Cardiac septum (tissue), 1 donor: Measurements from ENCODE around the gene RPS27. TPM values are rescaled to one million over a fixed set of nuclear protein-coding genes. Genes with fewer than 3 reads are reported as not detected.
"Not testable (repeated sequence)": the region's sequence is repeated elsewhere in the genome, so short reads cannot be mapped to it uniquely, and the experiment has no call there.

Experiments used
- DNase-seq: peaks from one replicate; pipeline ENCODE4 v3.0.0-alpha.2; 2020; ENCODE audit warnings: low spot score
- intact Hi-C: fragments of 100-400 bp; cut with DNase I; formaldehyde crosslinking; loops from one replicate; pipeline ENCODE4 v1.14.0; 2022
- total RNA-seq: library from RNA; stranded (reverse); fragmentation: NEBNext Ultra II Directional; extraction: Animal tissue kit (Norgen Biotek cat#: 25700); gene quantifications from one replicate; pipeline ENCODE4 v1.2.1, GENCODE V29; 2021
- donor health status: DM: no; HTN: no; CAD: no.

RPS27 gene
- total RNA-seq, 1 donor from 2014 or later = 712 TPM

DNA sequence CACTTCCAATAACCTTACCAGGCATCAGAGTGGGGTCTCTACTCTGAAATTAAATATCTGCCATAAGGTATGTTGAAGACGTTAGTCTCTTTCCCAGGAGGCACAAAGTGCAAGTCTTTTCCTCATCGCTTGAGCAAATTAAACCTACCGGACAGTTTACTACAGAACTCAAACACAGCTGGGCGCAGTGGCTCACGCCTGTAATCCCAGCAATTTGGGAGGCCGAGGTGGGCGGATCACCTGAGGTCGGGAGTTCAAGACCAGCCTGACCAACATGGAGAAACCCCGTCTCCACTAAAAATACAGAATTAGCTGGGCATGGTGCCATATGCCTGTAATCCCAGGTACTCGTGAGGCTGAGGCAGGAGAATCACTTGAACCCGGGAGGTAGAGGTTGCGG is 11.5 kb upstream of the RPS27 start:
- DNase-seq = not testable (repeated sequence)
- intact Hi-C loops = loop anchor here (2.0 to 5.0 kb wide), 2 partner anchors 20 to 307 kb away; partner anchors contain the start of genes CRTC2 and ILF2

DNA sequence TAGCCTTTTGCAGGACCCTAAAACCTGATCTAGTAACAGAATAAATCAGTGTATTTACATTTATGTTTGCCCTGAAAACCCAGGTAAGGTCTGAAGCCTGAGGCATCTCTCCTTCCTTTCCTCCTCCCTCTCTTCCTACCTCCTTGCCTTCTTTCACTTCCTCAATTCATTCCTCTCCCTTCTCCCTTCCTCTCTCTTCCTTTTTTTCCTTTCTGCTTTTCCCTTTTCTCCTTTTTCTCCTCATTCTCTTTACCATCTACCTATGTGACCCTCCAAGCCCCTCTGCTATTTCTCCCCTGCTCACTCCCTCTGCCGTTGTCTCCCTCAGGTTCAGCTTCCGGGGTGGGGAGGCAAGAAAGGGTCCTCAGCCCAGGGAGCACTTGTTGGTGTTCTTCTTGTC is 8.8 kb upstream of the RPS27 start:
- DNase-seq, intact Hi-C loops: not testable (repeated sequence)

DNA sequence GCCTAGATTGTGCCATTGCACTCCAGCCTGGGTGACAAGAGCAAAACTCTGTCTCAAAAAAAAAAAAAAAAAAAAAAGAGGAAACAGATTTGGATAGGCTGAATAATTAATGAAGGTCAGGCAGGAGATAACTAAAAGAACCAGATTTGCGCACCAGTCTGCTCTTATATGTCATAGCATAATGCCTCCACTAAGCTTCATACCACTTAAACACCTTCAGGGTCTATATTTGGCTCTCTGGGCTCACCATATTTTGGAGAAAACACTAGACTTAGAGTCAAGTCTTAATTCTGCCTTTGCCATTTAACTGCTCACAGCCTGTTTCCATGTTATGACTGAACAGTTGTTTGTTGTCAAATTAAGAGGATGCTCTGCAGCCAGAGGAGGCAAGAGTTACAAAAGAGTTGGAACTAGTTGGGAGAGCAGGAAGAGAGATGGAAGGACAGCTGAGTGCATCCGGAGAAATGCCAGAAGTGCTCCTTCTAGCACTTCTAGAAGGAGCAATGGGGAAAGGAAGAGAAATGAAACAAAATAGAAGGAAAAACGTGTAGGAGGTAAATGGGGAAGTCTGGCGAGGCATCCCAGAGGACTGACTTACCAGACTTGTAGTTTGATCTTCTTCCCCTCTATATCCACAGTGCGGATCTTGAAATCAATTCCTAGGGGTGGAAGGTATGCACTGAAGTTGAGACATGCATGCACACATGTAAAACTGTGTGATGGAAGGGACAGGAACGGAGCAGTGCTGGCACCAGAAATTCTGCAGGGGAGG is 6.3 kb upstream of the RPS27 start:
- intact Hi-C loops = no loop called here

DNA sequence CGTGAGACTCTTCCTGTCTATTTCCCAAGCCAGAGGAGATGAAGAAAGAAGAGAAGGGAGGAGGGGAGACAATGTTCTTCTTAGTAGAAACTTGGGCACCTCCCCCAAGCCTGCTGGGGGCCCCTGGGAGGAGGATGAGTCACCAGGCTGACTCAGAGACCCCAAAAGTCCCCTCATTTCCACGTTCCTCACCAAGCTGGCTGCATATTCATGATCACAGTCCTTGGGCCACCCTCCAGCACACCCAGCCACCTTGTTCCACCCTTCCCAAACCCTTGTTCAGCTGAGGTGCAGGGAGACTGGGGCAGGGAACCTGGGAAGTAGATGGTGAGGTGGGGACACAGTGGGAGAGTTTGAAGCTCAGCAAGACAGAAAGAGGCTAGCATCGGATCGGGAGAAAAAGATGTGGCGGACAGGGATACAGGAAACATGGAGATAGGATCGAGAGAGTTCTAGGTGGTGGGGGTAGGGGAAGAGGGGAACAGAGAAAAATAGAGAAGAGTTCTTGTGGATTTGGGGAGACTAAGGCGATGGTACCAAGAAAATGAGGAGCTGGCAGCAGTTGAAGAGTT is 5.1 kb upstream of the RPS27 start:
- intact Hi-C loops = loop anchor here (5.0 kb wide), 2 partner anchors 38 to 413 kb away; partner anchors contain the start of gene DENND4B
- DNase-seq = no peak

More for the DNA sequence above, 6.3 kb upstream of the RPS27 start:
- DNase-seq = no peak

DNA sequence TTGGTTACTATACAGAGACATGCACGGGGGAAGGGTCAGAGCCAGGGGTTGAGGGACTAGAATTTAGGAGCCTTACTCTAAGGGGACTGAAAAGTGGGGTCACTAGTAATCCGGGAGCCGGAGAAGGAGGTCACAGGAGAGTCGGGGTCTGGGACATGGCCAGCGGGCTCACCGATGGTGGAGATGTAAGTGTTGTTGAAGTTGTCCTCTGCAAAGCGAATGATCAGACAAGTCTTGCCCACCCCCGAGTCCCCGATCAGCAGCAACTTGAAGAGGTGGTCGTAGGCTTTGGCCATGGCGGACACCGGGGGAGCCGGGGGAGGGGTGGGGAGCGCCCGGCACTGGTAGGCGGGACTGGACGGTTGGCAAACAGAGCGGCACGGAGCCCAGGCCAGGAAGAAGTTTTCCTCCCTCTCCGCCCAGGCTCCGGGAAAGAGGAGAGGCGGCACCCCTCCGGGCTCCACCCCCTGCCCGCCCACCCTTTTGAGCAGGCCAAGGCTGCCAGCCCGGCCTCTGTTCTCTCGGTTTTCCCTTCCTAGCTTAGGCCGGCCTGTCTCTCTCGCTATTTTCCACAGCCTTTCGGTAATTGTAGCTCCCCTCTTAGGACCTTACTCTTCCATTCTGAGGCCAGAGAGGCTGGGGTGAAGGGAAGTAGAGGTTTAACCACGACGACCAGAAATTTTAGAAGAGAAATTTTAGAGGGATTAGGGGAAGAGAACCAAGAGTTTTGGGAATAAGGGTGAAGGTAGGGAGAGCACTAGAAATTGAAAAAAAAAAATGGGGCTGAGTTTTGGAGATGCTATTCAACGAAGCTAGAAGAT is 4.4 kb upstream of the RPS27 start, which contains the start of gene RAB13:
Gene RAB13 (minus strand): TSS at position 399 of the 821 bp plus-strand sequence. CDS start 103 bp downstream, at position 296.
- intact Hi-C loops = loop anchor here (1.0 to 5.0 kb wide), 3 partner anchors 39 to 414 kb away; partner anchors contain the start of gene DENND4B
- DNase-seq = peak; percentile 92

DNA sequence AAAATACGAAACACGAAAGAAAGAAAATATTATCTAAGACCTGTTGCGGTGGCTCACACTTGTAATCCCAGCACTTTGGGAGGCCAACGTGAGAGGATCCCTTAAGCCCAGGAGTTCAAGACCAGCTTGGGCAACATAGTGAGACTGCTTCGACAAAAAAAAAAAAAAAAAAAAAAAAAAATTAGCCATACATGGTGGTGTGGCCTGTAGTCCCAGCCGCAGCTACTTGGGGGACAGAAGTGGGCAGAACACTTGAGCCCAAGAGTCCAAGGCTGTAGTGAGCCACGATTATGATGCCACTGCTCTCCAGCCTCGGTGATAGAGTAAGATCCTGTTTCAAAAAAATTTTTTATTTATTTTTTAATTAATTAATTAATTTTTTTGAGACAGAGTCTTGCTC is 2.9 kb upstream of the RPS27 start:
- DNase-seq = no peak
- intact Hi-C loops = loop anchor here (5.0 kb wide), 2 partner anchors 40 to 415 kb away; partner anchors contain the start of gene DENND4B

DNA sequence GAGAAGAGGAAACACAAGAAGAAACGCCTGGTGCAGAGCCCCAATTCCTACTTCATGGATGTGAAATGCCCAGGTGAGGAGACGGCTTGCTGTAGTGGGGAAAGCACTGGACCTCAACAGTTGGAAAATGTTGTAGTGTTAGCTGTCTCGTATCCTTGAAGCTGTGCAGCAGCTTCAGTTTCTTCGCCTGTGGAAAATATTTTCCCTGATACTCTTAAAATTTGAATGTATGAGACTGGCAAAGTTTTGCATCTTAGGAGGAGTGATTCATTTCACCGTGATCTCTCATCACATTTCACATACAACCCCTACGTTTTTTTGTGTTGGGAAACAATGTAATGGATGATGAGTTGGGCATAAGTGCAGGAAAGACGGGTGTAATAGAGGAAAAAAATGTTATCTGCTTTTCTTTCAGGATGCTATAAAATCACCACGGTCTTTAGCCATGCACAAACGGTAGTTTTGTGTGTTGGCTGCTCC is 629 bp downstream of the RPS27 start:
- DNase-seq = no peak
- intact Hi-C loops = loop anchor here (2.0 to 10.0 kb wide), 3 partner anchors 184 to 312 kb away; partner anchors contain the start of genes HAX1 and NPR1

DNA sequence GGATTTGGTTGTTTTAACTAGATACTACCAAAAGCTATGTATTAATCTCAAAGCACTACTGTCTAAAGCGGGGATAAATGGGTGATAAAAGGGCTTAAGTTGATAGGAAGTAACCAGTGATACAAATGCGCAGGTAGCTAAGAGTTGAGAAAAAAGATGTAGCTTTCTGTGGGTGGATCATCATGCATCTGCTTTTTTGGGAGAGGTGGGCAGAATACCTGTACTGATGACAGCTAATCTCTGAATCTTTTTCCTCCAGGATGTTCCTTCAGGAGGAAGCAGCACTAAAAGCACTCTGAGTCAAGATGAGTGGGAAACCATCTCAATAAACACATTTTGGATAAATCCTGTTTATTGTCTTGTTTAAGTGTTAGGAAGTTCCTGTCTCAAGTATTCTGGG is 1.2 kb downstream of the RPS27 start:
- intact Hi-C loops = loop anchor here (2.0 to 10.0 kb wide), 3 partner anchors 183 to 313 kb away; partner anchors contain the start of genes HAX1 and NPR1
- DNase-seq = no peak

DNA sequence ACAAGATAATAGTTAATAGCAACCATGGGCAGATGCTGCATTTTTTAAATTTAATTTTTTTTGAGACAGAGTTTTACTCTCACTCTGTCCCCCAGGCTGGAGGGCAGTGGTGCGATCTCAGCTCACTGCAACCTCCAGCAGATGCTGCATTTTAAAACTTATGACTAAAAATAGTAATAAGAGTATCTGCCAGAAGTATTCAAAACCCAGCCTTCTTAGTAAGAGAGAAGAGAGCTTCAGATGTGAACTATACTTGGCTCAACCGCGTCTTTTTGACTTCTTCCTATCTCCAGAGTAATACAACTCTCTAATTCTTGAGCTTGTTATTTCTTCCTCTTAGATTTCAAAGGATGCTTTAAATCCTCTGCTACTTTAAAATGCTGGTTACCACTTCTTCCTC is 4.6 kb downstream of the RPS27 start:
- intact Hi-C loops = loop anchor here (10.0 kb wide), 2 partner anchors 180 to 280 kb away; partner anchors contain the start of gene HAX1
- no peak for DNase-seq

DNA sequence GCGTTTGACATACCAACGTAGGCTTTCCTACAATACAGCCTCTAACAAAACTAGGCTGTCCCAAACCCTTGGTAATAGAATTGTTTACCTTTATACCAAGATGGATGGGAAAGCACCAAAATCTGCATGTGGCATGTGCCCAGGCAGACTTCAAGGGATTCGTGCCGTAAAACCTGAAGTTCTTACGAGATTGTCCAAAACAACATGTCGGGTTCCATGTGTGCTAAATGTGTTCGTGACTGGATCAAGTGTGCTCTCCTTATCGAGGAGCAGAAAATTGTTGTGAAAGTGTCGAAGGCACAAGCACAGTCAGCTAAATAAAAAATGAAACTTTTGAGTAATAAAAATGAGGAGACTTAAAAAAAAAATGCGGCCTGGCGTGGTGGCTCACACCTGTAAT is 5.1 kb downstream of the RPS27 start:
- intact Hi-C loops = loop anchor here (10.0 kb wide), 2 partner anchors 179 to 279 kb away; partner anchors contain the start of gene HAX1
- no peak for DNase-seq

DNA sequence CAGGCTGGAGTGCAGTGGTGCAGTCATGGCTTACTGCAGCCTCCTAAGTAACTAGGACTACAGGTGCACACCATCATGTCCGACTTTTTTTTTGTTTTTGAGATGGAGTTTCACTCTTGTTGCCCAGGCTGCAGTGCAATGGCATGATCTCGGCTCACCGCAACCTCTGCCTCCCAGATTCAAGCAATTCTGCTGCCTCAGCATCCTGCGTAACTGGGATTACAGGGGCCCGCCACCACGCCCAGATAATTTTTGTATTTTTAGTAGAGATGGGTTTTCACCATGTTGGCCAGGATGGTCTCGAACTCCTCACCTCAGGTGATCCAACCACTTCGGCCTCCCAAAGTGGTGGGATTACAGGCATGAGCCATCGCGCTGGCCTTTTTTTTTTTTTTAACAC is 6.3 kb downstream of the RPS27 start:
- DNase-seq = not testable (repeated sequence)
- intact Hi-C loops = loop anchor here (10.0 kb wide), 2 partner anchors 178 to 278 kb away; partner anchors contain the start of gene HAX1

DNA sequence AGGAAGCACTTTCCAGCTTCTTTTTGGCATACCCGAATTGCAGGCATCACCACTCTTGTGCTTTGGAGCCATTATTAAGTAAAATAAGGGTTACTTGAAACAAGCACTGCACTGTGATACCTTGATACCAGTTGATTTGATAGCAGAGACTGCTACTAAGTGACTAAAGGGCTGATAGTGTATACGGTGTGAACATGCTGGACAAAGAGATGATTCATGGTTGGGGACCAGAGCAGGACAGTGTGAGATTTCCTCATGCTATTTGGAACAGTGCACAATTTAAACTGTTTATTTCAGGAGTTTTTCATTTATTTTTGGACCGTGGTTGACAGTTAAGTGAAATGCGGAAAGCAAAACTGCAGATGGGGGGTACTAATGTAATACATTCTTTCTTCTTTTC is 9.9 kb downstream of the RPS27 start:
- no peak for DNase-seq
- intact Hi-C loops = no loop called here

DNA sequence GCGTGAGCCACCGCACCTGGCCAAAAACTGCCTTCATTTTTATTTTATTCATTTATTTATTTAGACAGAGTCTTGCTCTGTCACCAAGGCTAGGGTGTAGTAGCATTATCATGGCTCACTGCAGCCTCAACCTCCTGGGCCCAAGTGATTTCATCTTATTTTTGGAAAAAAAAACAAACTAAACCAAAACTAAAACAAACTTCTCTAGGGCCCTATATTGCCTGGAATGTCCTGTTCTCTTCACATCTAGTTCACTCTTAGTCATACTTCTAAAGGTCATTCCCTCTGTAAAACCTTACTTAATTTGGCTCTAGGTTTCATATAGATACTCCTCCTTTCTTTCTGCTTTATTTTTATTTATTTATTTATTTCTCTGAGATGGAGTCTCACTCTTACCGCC is 15.6 kb downstream of the RPS27 start:
- DNase-seq = no peak
- intact Hi-C loops = no loop called here

DNA sequence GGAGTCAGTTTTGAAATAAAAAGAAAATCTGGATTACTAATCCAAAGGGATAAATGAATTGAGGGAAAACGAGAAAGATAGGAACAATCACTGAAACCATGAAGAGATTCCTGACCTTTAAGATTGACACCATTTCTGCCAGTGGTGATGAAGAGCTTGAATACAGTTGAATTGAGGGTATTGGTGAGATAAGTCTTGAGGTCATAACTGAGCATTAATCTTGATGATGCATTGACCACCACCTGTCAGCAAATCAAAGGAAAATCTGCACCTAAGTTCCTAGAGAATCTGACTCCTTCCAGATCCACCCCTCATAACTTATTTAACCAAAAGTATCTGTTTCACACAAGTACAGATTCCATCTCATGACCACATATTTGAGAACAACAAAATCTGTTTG is 21.6 kb downstream of the RPS27 start:
- DNase-seq = no peak
- intact Hi-C loops = no loop called here

DNA sequence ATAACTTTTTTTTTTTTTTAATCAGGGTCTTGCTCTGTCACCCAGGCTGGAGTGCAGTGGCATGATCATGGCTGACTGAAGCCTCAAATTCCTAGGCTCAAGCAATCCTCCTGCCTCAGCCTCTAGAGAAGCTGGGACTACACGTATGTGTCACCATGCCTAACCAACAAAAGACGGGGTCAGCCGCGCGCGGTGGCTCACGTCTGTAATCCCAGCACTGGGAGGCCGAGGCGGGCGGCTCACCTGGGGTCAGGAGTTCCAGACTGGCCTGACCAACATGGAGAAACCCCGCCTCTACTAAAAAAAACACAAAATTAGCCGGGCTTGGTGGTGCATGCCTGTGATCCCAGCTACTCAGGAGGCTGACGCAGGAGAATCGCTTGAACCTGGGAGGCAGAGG is 22.0 kb downstream of the RPS27 start:
- DNase-seq, intact Hi-C loops: not testable (repeated sequence)

DNA sequence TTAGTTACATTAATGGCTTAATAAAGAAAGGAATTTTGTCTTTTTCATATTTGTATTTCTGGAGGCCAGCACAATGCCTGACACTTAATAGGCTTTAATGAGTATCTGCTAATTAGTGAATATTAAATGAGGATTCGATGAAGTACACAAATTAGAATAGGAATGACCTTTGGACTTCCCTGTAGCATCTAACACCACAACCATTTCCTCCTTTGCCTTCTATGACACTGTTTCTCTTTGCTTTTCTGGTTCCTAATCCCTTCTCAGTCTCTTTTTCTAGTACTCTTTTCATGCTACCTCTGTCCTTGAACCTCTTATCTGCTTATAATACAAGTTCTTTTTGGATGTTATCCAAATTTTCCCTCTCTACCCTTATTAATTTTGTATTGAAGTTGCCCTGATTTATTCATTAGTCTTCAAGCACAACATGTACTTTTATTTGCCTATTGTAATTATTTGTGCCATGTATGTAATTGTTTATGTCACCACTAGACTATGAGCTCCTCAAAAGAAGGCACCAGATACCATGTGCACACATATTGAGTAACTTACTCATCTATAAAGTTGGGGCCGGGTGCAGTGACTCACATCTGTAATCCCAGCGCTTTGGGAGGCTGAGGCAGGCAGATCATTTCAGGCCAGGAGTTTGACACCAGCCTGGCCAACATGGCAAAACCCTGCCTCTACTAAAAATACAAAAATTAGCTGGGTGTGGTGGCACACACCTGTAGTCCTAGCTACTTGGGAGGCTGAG is 23.8 kb downstream of the RPS27 start:
- intact Hi-C loops = no loop called here

DNA sequence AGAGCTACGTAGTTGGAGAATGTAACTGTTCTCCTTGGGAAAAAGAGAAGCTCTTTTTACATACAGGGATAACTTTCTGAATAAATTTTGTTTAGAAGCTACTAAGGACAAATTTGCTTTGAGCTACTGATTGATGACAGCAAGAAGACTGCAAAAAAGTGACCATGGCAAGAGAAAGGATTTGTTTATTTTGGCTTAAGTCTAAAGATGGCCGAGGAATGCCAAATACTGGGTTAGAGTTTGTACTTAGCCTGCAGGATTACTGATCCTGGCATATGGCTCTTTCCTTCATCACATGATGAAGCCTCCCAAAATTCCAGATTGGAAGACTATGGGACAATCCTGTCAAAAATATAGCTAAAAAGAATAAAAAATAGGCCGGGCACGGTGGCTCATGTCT is 28.7 kb downstream of the RPS27 start:
- DNase-seq = no peak
- intact Hi-C loops = no loop called here

More for the DNA sequence above, 23.8 kb downstream of the RPS27 start:
- no peak for DNase-seq

DNA sequence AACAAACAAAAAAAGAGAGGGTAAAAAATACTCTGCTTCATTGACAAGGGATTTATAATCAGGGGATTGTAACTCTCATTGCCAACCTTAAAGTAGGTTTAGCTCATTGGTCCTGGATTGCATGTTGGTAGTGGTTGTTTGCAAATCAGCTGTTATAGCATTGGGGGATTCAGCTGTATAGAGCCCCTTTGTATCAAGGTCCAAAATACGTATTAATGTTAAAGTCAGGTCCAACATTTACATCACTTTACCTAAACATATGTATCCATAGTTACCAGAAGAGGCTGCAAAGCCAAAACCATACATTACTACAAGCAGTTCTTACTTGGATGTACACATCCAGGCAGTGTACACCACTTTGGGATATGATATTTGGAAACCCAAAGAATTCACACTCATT is 29.4 kb downstream of the RPS27 start:
- intact Hi-C loops = no loop called here
- DNase-seq = no peak

DNA sequence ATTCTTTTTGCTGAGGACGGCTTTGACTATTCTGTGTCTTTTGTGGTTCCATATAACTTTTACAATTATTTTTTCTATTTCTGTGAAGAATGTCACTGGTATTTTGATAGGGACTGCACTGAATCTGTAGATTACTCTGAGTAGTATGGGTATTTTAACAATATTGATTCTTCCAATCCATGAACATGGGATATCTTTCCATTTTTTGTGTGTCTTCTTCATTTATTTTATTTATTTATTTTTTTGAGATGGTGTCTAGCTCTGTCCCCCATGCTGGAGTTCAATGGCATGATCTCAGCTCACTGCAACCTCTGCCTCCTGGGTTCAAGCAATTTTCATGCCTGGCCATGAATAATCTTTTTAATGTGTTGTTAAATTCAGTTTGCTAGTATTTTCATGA is 43.1 kb downstream of the RPS27 start:
- DNase-seq, intact Hi-C loops: not testable (repeated sequence)
